HepG2 (cell line): ENCODE data around the gene MTARC1. TPM values are rescaled to one million over a fixed set of nuclear protein-coding genes. Genes with fewer than 3 reads are reported as not detected.

ENCODE experiments used
- AHR ChIP-seq: IDR thresholded peaks from 2 replicates; pipeline ENCODE4 v1.6.1; 2018; ENCODE audit warnings: missing genetic modification reagents, missing compliant biosample characterization
- CENPT ChIP-seq: sonication (generic); formaldehyde crosslinking; IDR thresholded peaks from 2 replicates; pipeline ENCODE4 v1.8.0; 2022; ENCODE audit warnings: low read depth, mild to moderate bottlenecking, moderate library complexity, missing genetic modification reagents
- HIVEP1 ChIP-seq: sonication (generic); formaldehyde crosslinking; IDR thresholded peaks from 2 replicates; pipeline ENCODE4 v1.4.0; 2020; ENCODE audit warnings: mild to moderate bottlenecking, missing genetic modification reagents
- HMGA1 ChIP-seq: sonication (generic); formaldehyde crosslinking; conservative IDR thresholded peaks from 2 replicates; pipeline ENCODE4 v1.4.0; 2020; ENCODE audit warnings: missing genetic modification reagents
- HNRNPH1 ChIP-seq: fragments of 200-400 bp; formaldehyde crosslinking; optimal IDR thresholded peaks from 2 replicates; pipeline ENCODE3; 2017; ENCODE audit warnings: mild to moderate bottlenecking, low read depth, low read length
- HOXD1 ChIP-seq: sonication (generic); formaldehyde crosslinking; IDR thresholded peaks from 2 replicates; pipeline ENCODE4 v1.5.0; 2020; ENCODE audit warnings: missing genetic modification reagents
- IRX3 ChIP-seq: sonication (generic); formaldehyde crosslinking; IDR thresholded peaks from 2 replicates; pipeline ENCODE4 v1.8.1; 2023; ENCODE audit warnings: mild to moderate bottlenecking, low read depth, missing genetic modification reagents, borderline replicate concordance
- ISX ChIP-seq: sonication (generic); formaldehyde crosslinking; conservative IDR thresholded peaks from 2 replicates; pipeline ENCODE4 v1.5.0; 2020; ENCODE audit warnings: missing genetic modification reagents
- JARID2 ChIP-seq: sonication (generic); formaldehyde crosslinking; IDR thresholded peaks from 2 replicates; pipeline ENCODE4 v1.8.1; 2023; ENCODE audit warnings: missing genetic modification reagents, inconsistent platforms; ENCODE audit not compliant: insufficient replicate concordance
- KDM4B ChIP-seq: sonication (generic); formaldehyde crosslinking; IDR thresholded peaks from 2 replicates; pipeline ENCODE4 v1.4.0; 2020; ENCODE audit warnings: missing genetic modification reagents
- NFIC ChIP-seq: IDR thresholded peaks from 2 replicates; pipeline ENCODE4 v1.6.1; 2012; ENCODE audit warnings: mild to moderate bottlenecking, low read length, inconsistent platforms
- PAX8 ChIP-seq: sonication (generic); formaldehyde crosslinking; IDR thresholded peaks from 2 replicates; pipeline ENCODE4 v1.8.0; 2022; ENCODE audit warnings: mild to moderate bottlenecking, missing genetic modification reagents, borderline replicate concordance
- PITX1 ChIP-seq: sonication (generic); formaldehyde crosslinking; IDR thresholded peaks from 2 replicates; pipeline ENCODE4 v1.5.1; 2020; ENCODE audit warnings: mild to moderate bottlenecking, missing genetic modification reagents
- TOPORS ChIP-seq: sonication (generic); formaldehyde crosslinking; IDR thresholded peaks from 2 replicates; pipeline ENCODE4 v1.8.0; 2023; ENCODE audit warnings: mild to moderate bottlenecking, missing genetic modification reagents
- ZBTB21 ChIP-seq: sonication (generic); formaldehyde crosslinking; IDR thresholded peaks from 2 replicates; pipeline ENCODE4 v1.4.0; 2020; ENCODE audit warnings: missing genetic modification reagents
- ZBTB25 ChIP-seq: IDR thresholded peaks from 2 replicates; pipeline ENCODE4 v1.6.1; 2018; ENCODE audit warnings: missing genetic modification reagents
- ZMYM4 ChIP-seq: sonication (generic); formaldehyde crosslinking; IDR thresholded peaks from 2 replicates; pipeline ENCODE4 v1.8.1; 2023; ENCODE audit warnings: mild to moderate bottlenecking, missing genetic modification reagents
- ZNF329 ChIP-seq: sonication (generic); formaldehyde crosslinking; IDR thresholded peaks from 2 replicates; pipeline ENCODE4 v1.9.0; 2021; ENCODE audit warnings: low read depth, mild to moderate bottlenecking, missing genetic modification reagents
- ZNF547 ChIP-seq: sonication (generic); formaldehyde crosslinking; IDR thresholded peaks from 2 replicates; pipeline ENCODE4 v1.5.1; 2020; ENCODE audit warnings: mild to moderate bottlenecking, missing genetic modification reagents
- ZNF629 ChIP-seq: sonication (generic); formaldehyde crosslinking; conservative IDR thresholded peaks from 2 replicates; pipeline ENCODE4 v1.5.0; 2020; ENCODE audit warnings: missing genetic modification reagents
- ZNF747 ChIP-seq: sonication (generic); formaldehyde crosslinking; IDR thresholded peaks from 2 replicates; pipeline ENCODE4 v1.8.1; 2023; ENCODE audit warnings: missing genetic modification reagents, mild to moderate bottlenecking, borderline replicate concordance
- ZNF773 ChIP-seq: sonication (generic); formaldehyde crosslinking; IDR thresholded peaks from 2 replicates; pipeline ENCODE4 v1.4.0; 2020; ENCODE audit warnings: missing genetic modification reagents, borderline replicate concordance
- ZNF782 ChIP-seq: sonication (generic); formaldehyde crosslinking; IDR thresholded peaks from 2 replicates; pipeline ENCODE4 v1.4.0; 2020; ENCODE audit warnings: missing genetic modification reagents, mild to moderate bottlenecking, borderline replicate concordance
- polyA plus RNA-seq, 8 experiments: library from polyadenylated mRNA; depleted of rRNA in 3 of 8; stranded (reverse) in 7 of 8; unstranded in 1 of 8; fragments of >200 nt; fragmentation: Illumina TruSeq in 4 of 8; extraction: Trizol in 4 of 8; gene quantifications; 2 replicates each; pipeline versions ENCODE4 v1.2.1 to v1.2.3, GENCODE V29; 2011 to 2016; ENCODE audit warnings: low read depth in 4 of 8, missing spikeins in 1 of 8, mixed read lengths in 1 of 8; ENCODE audit not compliant: insufficient read depth in 1 of 8
- total RNA-seq, 5 experiments: library from RNA; depleted of rRNA; stranded (reverse); fragments of >200 nt; fragmentation: Illumina TruSeq; extraction: Trizol; gene quantifications; 2 replicates each; pipeline ENCODE4 v1.2.3, GENCODE V29; 2016; ENCODE audit warnings: low read depth in 1 of 5
- TF ChIP-seq, protein P1 (sequence below): IDR thresholded peaks from 2 replicates; pipeline ENCODE4 v1.4.0; 2020; ENCODE audit warnings: mild to moderate bottlenecking, missing genetic modification reagents
- TF ChIP-seq, protein P2 (sequence below): sonication (generic); formaldehyde crosslinking; conservative IDR thresholded peaks from 2 replicates; pipeline ENCODE4 v1.8.0; 2022; ENCODE audit warnings: mild to moderate bottlenecking, moderate library complexity, missing genetic modification reagents

MTARC1 gene
- total and polyA plus RNA-seq, 2 of the 13 experiments (the other 11 are each of a cell fraction or from before 2014, with no cell fraction given): 19.4 to 106 TPM

DNA sequence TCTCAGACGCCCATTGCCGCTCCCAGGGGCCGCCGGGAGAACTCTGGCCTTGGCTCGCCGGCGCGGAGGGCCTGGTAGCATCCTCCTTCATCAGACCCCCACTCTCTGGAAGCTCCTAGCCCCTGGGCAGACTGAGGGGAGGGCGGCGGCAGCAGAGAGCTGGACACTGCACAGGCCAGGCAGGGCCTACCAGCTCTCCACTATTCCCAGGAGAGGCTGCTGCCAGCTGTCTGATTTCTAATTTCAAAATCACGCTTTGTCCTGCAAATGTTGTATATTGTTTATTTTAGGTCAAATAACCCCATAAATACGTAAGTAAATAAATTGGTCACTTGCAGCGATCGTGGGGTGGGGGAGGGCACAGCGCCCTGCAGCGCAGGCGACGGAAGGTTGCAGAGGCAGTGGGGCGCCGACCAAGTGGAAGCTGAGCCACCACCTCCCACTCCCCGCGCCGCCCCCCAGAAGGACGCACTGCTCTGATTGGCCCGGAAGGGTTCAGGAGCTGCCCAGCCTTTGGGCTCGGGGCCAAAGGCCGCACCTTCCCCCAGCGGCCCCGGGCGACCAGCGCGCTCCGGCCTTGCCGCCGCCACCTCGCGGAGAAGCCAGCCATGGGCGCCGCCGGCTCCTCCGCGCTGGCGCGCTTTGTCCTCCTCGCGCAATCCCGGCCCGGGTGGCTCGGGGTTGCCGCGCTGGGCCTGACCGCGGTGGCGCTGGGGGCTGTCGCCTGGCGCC lies at the start of gene MTARC1 (continued):
- TF ChIP-seq, protein P1, sequence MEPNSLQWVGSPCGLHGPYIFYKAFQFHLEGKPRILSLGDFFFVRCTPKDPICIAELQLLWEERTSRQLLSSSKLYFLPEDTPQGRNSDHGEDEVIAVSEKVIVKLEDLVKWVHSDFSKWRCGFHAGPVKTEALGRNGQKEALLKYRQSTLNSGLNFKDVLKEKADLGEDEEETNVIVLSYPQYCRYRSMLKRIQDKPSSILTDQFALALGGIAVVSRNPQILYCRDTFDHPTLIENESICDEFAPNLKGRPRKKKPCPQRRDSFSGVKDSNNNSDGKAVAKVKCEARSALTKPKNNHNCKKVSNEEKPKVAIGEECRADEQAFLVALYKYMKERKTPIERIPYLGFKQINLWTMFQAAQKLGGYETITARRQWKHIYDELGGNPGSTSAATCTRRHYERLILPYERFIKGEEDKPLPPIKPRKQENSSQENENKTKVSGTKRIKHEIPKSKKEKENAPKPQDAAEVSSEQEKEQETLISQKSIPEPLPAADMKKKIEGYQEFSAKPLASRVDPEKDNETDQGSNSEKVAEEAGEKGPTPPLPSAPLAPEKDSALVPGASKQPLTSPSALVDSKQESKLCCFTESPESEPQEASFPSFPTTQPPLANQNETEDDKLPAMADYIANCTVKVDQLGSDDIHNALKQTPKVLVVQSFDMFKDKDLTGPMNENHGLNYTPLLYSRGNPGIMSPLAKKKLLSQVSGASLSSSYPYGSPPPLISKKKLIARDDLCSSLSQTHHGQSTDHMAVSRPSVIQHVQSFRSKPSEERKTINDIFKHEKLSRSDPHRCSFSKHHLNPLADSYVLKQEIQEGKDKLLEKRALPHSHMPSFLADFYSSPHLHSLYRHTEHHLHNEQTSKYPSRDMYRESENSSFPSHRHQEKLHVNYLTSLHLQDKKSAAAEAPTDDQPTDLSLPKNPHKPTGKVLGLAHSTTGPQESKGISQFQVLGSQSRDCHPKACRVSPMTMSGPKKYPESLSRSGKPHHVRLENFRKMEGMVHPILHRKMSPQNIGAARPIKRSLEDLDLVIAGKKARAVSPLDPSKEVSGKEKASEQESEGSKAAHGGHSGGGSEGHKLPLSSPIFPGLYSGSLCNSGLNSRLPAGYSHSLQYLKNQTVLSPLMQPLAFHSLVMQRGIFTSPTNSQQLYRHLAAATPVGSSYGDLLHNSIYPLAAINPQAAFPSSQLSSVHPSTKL (CRISPR knock-in tag): peak; percentile 54; the same call in 1 of the 2 replicates
- TF ChIP-seq ZBTB25 (CRISPR knock-in tag) (peak; percentile 17; the same call in 1 of the 2 replicates), ISX (CRISPR knock-in tag) (no peak), ZBTB21 (no peak), AHR (no peak), ZNF547 (no peak), ZNF329 (CRISPR knock-in tag) (no peak), ZNF629 (no peak), HIVEP1 (CRISPR knock-in tag) (no peak), TOPORS (CRISPR knock-in tag) (no peak), ZNF773 (CRISPR knock-in tag) (no peak; the same call in 1 of the 2 replicates), CENPT (CRISPR knock-in tag) (no peak), ZMYM4 (CRISPR knock-in tag) (peak; percentile 75), NFIC (no peak), PITX1 (CRISPR knock-in tag) (no peak), JARID2 (CRISPR knock-in tag) (no peak), HOXD1 (CRISPR knock-in tag) (no peak), IRX3 (CRISPR knock-in tag) (no peak), HNRNPH1 (no peak), ZNF782 (CRISPR knock-in tag) (no peak), ZNF747 (CRISPR knock-in tag) (no peak), HMGA1 (CRISPR knock-in tag) (no peak), KDM4B (CRISPR knock-in tag) (0 out of 2 replicates have a peak, but pooled peaks have one; percentile 46), PAX8 (CRISPR knock-in tag) (no peak)
- TF ChIP-seq, protein P2, sequence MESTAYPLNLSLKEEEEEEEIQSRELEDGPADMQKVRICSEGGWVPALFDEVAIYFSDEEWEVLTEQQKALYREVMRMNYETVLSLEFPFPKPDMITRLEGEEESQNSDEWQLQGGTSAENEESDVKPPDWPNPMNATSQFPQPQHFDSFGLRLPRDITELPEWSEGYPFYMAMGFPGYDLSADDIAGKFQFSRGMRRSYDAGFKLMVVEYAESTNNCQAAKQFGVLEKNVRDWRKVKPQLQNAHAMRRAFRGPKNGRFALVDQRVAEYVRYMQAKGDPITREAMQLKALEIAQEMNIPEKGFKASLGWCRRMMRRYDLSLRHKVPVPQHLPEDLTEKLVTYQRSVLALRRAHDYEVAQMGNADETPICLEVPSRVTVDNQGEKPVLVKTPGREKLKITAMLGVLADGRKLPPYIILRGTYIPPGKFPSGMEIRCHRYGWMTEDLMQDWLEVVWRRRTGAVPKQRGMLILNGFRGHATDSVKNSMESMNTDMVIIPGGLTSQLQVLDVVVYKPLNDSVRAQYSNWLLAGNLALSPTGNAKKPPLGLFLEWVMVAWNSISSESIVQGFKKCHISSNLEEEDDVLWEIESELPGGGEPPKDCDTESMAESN (CRISPR knock-in tag): peak; percentile 29; the same call in 1 of the 2 replicates
